ENCODE measurements around the gene PCDHGB4.
"Not testable (repeated sequence)": the region's sequence is repeated elsewhere in the genome, so short reads cannot be mapped to it uniquely, and the experiment has no call there.

The PCDHGB4 gene

GRCh38 chr5:141387557-141388311 lies at the start of gene PCDHGB4:
Gene PCDHGB4 (plus strand): TSS chr5:141387698. CDS start chr5:141387885, 187 bp downstream.
- DNase-seq: peak; percentile 40

GRCh38 chr5:141338538-141339306 lies 48.8 kb upstream of the PCDHGB4 start, which contains the start of gene PCDHGA2:
Gene PCDHGA2 (plus strand): TSS chr5:141338760.
- peak; percentile 8 for DNase-seq

GRCh38 chr5:141340781-141341354 lies 46.6 kb upstream of the PCDHGB4 start:
- not testable (repeated sequence) for DNase-seq

- no peak for DNase-seq
These were observed 44.7 kb upstream of the PCDHGB4 start for GRCh38 chr5:141342773-141343172.

- DNase-seq: peak; percentile 25
These were observed 44.1 kb upstream of the PCDHGB4 start, which contains the start of gene PCDHGA3 for GRCh38 chr5:141343242-141343952. Gene PCDHGA3 (plus strand): TSS chr5:141343829. CDS start chr5:141344034, 205 bp downstream.

GRCh38 chr5:141343953-141344463 lies 43.5 kb upstream of the PCDHGB4 start:
- DNase-seq: no peak

GRCh38 chr5:141345327-141345726 lies 42.2 kb upstream of the PCDHGB4 start:
- DNase-seq: no peak

GRCh38 chr5:141346017-141346416 lies 41.5 kb upstream of the PCDHGB4 start:
- DNase-seq: not testable (repeated sequence)

GRCh38 chr5:141349917-141350619 lies 37.4 kb upstream of the PCDHGB4 start, which contains the start of gene PCDHGB1:
Gene PCDHGB1 (plus strand): TSS chr5:141350099. CDS start chr5:141350261, 162 bp downstream.
- DNase-seq: peak; percentile 23

- no peak for DNase-seq
These were observed 35.9 kb upstream of the PCDHGB4 start for GRCh38 chr5:141351591-141351990.

GRCh38 chr5:141354900-141355469 lies 32.5 kb upstream of the PCDHGB4 start, which contains the start of gene PCDHGA4:
Gene PCDHGA4 (plus strand): TSS chr5:141355021. CDS start chr5:141355108, 87 bp downstream.
- no peak for DNase-seq

GRCh38 chr5:141355641-141356040 lies 31.9 kb upstream of the PCDHGB4 start:
- no peak for DNase-seq

- no peak for DNase-seq
These were observed 31.4 kb upstream of the PCDHGB4 start for GRCh38 chr5:141356133-141356532.

GRCh38 chr5:141356950-141357349 lies 30.5 kb upstream of the PCDHGB4 start:
- no peak for DNase-seq

GRCh38 chr5:141359790-141360426 lies 27.6 kb upstream of the PCDHGB4 start, which contains the start of gene PCDHGB2:
Gene PCDHGB2 (plus strand): TSS chr5:141359994. CDS start chr5:141360136, 142 bp downstream.
- DNase-seq: peak; percentile 4

GRCh38 chr5:141360685-141361084 lies 26.8 kb upstream of the PCDHGB4 start:
- no peak for DNase-seq

- no peak for DNase-seq
These were observed 24.8 kb upstream of the PCDHGB4 start for GRCh38 chr5:141362719-141363118.

GRCh38 chr5:141363952-141364660 lies 23.4 kb upstream of the PCDHGB4 start, which contains the start of gene PCDHGA5:
Gene PCDHGA5 (plus strand): TSS chr5:141364162. CDS start chr5:141364331, 169 bp downstream.
- no peak for DNase-seq

GRCh38 chr5:141366016-141366896 lies 21.2 kb upstream of the PCDHGB4 start:
- DNase-seq: no peak

Data from activated CD4-positive, alpha-beta T cell treated with anti-CD3 and anti-CD28 coated beads, Interleukin-10, Interleukin-2, amounts not matched to agents 100 ng/mL and 50 ng/mL, durations not matched to agents 16 hours and 8 hours (primary cell).